ENCODE results near the gene CYSRT1.
A peak's percentile ranks its signal among the peaks of the same experiment; 100 is the strongest.

Gene CYSRT1

DNA sequence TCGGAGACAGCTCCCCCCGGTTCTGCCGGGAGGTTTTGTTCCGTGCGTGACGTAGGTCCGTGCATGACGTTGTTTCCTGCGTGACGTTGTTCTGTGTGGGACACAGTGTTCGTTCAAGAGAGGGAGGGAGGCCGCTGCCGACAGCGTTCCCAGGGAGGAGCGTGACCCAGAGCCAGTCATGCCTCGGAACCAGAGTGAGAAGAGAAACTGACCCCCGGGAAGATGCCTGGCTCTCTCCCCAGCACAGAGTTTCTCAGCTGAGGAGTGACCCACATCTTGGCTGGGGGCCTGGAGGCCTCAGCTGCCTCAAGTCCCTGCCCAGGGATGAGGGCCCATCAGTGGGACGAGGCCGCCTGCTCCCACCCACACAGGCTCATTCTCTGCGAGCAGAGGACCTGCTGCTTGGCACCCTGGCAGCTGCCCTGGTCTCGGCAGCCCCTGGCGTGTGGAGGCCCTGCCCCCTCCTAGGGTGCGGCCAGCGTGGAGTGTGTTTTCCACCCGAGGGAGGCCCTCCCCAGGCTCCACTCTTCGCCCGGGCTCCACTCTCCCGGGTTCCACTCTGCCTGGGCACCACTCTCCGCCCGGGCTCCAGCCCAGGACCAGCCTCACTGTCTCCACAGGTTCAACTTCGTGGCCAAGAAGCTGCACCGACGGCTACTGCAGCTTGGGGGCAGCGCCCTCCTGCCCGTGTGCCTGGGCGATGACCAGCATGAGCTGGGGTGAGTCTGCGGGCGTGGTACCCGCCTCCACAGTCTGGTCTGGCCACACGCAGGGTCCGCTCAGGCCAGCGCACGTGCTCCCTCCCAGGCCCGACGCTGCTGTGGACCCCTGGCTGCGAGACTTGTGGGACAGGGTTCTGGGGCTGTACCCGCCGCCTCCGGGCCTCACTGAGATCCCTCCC lies 11.6 kb upstream of the CYSRT1 start:
- no peak for DNase-seq

- DNase-seq = no peak
Measured at GRCh38 chr9:137214620-137215019, 10.4 kb upstream of the CYSRT1 start.

DNA sequence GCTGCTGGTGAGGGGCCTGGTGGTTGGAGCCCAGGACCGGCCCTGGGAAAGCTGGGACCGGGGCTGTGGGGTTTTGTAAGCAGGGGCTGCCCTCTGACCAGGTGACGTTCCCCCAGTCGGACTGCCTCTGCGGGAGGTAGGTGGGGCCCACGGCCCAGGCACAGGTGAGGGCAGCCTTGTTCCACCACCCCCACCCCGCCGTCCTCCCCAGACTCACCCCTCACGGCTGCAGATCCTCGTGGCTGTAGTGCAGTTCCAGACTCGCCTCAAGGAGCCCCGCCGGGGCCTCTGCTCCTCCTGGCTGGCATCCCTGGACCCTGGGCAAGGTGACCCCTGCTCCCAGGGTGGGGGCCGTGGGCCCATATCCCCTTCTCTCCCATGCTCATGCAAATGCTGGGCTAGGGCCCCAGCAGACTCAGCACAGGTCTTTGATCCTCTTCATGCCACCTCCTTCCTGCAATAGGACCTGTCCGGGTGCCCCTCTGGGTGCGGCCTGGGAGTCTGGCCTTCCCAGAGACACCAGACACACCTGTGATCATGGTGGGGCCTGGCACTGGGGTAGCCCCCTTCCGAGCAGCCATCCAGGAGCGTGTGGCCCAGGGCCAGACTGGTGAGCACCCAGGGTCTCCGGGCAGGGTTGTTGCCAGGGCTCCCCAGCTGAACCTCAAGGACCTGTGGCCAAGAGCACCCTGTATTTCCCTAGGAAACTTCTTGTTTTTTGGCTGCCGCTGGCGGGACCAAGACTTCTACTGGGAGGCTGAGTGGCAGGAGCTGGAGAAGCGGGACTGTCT lies 9.6 kb upstream of the CYSRT1 start:
- no peak for DNase-seq

DNA sequence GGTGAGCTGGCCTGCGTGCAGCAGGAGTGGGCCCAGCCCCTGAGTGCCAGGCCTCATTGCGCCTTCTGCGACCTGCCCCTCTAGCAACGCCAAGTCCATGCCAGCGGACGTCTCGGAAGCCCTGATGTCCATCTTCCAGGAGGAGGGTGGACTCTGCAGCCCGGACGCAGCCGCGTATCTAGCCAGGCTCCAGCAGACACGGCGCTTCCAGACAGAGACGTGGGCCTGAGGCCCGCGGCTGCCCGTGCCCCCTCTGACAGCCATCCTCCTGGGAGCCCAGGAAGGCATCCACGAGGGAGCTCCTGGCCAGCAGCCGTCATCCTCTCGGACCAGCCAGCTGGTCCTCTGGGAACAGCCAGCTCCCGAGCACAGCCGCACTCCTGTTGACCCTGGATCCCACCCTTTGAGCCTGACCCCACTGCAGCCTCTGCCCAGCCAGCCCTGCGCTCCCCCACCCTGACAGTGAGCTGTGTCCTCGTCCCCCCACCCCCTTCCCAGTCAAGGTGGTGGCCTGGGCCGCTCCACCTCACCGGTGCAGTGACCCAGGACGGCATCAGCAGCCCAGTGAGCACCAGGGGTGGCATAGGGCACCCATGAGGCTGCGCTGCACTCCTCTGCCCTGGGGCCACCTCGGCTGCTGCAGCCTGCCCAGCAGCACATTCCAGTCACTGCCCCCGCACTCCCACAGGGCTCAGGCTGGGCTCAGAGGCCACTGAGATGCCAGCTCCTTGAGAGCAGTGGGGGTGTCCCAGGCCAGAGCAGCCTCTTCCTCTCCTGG lies 8.6 kb upstream of the CYSRT1 start:
- DNase-seq = no peak

GRCh38 chr9:137217276-137218211 lies 7.4 kb upstream of the CYSRT1 start:
- no peak for DNase-seq

DNA sequence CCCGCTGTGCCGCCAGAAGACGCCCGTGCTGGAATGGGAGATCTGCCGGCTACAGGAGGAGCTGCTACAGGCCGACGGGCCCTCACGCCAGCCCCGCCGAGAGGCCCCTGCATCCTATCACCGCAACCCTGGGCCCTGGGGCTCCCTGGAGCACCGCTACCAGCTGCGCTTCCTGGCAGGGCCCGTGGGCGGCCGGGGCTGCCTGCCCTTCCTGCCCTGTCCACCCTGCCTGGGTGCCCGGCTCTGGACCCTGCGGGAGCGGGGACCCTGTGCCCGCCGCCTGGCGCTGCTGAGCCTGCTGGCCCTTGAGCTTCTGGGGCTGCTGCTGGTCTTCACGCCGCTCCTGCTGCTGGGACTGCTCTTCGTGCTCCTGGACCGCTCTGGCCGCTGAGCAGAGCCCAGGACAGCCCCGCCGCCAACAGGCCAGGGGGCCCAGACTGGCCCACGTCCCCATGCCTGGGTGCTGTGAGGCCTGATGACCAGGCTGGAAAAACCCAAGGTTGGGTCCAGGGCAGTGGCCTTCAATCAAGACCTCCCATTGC lies 6.7 kb upstream of the CYSRT1 start:
- DNase-seq = no peak

DNA sequence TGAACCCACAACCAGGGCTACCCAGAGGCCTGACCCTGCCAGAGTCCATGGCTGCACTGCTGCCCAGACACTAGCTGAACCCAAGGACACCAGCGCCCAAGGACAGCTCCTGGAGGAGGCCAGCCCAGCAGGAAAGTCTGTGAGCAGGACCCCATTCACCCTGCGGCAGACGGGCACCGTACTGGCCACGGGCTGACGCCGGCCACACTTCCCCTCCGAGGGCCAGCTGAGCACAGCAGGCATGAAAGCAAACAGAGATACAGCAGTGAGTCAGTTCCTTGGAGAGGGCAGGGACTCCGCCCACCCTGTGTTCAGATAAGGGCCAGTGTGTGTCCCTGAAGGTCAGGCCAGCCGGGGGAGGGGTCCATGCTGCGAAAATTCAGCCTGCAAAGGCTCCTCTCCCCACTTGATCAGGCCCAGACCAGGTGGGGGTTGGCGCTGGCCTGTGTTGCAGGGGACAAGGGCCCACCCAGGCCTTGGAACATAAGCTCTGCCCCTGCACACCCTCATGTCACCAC lies 6.2 kb upstream of the CYSRT1 start:
- DNase-seq = no peak

GRCh38 chr9:137219757-137220316 lies 5.1 kb upstream of the CYSRT1 start:
- DNase-seq = no peak

GRCh38 chr9:137220317-137221094 lies 4.5 kb upstream of the CYSRT1 start:
- no peak for DNase-seq

DNA sequence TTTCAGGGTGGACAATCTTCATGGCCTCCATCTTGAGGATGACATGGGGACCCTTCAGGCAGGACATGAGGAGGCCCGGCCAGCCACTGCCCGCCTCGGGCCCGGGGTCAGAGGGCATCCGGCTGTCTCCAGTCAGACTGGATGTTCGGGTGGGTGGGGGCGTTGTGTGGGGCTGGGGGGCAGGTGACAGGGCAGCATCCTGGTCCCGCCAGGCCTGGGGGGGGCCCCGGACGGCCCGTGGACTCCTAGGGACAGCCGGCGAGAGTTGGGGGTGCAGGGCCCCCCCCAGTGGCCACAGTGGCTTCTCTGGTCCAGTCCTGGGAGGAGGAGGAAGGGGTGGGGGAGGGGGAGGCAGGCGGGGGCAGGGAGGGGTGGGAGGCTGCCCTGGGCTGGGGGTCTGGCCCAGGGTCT lies 3.9 kb upstream of the CYSRT1 start:
- DNase-seq = no peak

GRCh38 chr9:137221506-137222111 lies 3.4 kb upstream of the CYSRT1 start:
- DNase-seq = peak; percentile 10

DNA sequence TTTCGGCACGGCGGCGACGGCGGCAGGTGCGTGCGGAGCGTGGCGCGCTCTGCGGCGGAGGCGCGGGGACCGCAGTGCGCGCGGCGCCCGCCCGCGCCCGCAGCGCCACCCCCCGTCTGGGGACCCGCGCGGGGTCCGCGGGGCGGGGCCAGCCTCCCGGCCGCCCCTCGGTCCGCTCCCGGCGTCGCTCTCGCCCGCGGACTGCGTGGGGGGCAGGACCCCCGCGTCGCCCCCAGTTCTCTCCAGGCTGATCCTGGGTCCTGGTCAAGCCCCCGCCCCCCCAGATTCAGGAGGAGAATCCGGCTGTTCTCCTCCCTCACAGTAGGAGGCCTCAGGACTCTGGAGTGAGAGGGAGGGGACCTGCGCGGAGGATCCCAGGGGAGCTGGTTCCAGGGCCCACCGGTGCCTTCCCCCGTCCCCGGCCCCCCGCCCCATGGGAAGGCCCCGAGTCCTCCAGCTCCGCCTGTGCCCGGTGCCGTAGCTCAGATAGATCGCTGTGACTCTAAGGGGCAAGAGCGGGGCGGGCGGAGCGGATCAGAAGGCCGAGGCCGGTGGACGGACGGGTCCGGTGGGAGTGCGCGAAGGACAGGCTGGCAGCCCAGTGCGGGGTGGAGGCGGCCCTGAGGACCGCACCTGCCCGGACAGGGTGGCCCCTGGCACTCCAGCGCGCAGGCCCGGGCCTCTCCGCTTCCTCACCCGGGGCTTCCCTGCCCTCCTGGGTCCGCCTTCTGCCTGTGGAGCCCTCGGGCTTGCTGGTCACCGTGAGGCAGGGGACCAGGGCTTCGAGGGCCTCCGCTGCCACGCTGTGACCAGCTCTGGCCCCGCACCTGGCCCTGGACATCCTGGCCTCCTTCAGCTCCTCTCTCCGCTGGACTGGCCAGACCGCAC lies 2.5 kb upstream of the CYSRT1 start, which contains the start of gene RNF208:
Gene RNF208 (minus strand): TSS at position 51 of the 888 bp plus-strand sequence. CDS start 1,028 bp downstream, outside the sequence.
- DNase-seq = no peak

GRCh38 chr9:137223078-137223970 lies 1.6 kb upstream of the CYSRT1 start:
- peak; percentile 93 for DNase-seq

- DNase-seq = no peak
Measured at GRCh38 chr9:137225699-137226331, 841 bp downstream of the CYSRT1 start.

- DNase-seq = no peak
Measured at GRCh38 chr9:137226338-137227053, 1.5 kb downstream of the CYSRT1 start.
